Stimulated activated CD4-positive, alpha-beta T cell treated with anti-CD3 and anti-CD28 coated beads, Interleukin-15, amount 100 ng/mL, for 48 hours (primary cell): Measurements from ENCODE around the gene KLK5.
"Not testable (repeated sequence)": the region's sequence is repeated elsewhere in the genome, so short reads cannot be mapped to it uniquely, and the experiment has no call there.

Source experiments
- DNase-seq, 2 donors: peaks; one replicate each; pipeline ENCODE4 v3.0.0-alpha.2; 2020; ENCODE audit warnings: low read depth in 2 of 2

KLK5 gene

GRCh38 chr19:50921426-50922316 is 31.2 kb downstream of the KLK5 start:
- DNase-seq, result no peak

GRCh38 chr19:50916069-50916468 is 36.8 kb downstream of the KLK5 start:
- no peak for DNase-seq

GRCh38 chr19:50912727-50913716 is 39.8 kb downstream of the KLK5 start:
- DNase-seq, result peak in 1 of 2 donors; percentile 42

GRCh38 chr19:50912102-50912599 is 40.7 kb downstream of the KLK5 start:
- DNase-seq, result no peak

- no peak for DNase-seq
Measured at GRCh38 chr19:50911206-50912101, 41.4 kb downstream of the KLK5 start, which contains the start of gene KLK4. TSS of gene KLK4 (minus strand) at chr19:50911395. CDS start at chr19:50910738, 657 bp downstream.

- no peak for DNase-seq
Measured at GRCh38 chr19:50910722-50911121, 42.1 kb downstream of the KLK5 start.

- peak in 1 of 2 donors; percentile 52 for DNase-seq
Measured at GRCh38 chr19:50909240-50910070, 43.4 kb downstream of the KLK5 start.

GRCh38 chr19:50908336-50908735 is 44.5 kb downstream of the KLK5 start:
- no peak for DNase-seq

GRCh38 chr19:50906217-50906616 is 46.6 kb downstream of the KLK5 start:
- no peak for DNase-seq

GRCh38 chr19:50902640-50903039 is 50.2 kb downstream of the KLK5 start:
- no peak for DNase-seq

GRCh38 chr19:50899569-50899968 is 53.3 kb downstream of the KLK5 start:
- no peak for DNase-seq

GRCh38 chr19:50898018-50898417 is 54.8 kb downstream of the KLK5 start:
- no peak for DNase-seq

- DNase-seq, result no peak
Measured at GRCh38 chr19:50897612-50898011, 55.2 kb downstream of the KLK5 start.

GRCh38 chr19:50897191-50897607 is 55.6 kb downstream of the KLK5 start:
- no peak for DNase-seq

GRCh38 chr19:50896591-50897190 is 56.1 kb downstream of the KLK5 start:
- peak; percentile 10 to 25 for DNase-seq

GRCh38 chr19:50896089-50896590 is 56.7 kb downstream of the KLK5 start:
- not testable (repeated sequence) for DNase-seq

GRCh38 chr19:50894478-50895356 is 58.1 kb downstream of the KLK5 start:
- DNase-seq, result no peak
